Natural killer cell (primary cell): ENCODE data around the gene SH3BGR. TPM values are rescaled to one million over a fixed set of nuclear protein-coding genes. Genes with fewer than 3 reads are reported as not detected.

ENCODE experiments used
- ATAC-seq, 3 donors: fragments of 150-1000 bp in 2 of 3; fragments of 200-7000 bp in 1 of 3; cut with Tn5 transposase; 1 replicate in 1 of 3; 2 replicates in 2 of 3; pipeline ENCODE4 v1.10.0; 2021; ENCODE audit warnings: mild to moderate bottlenecking in 2 of 3, moderate library complexity in 2 of 3
- DNase-seq, 2 donors: peaks; one replicate each; pipeline versions ENCODE4 v3.0.0 to v3.0.0-alpha.2; 2013 to 2021; ENCODE audit warnings: mixed read lengths in 1 of 2
- H3K27ac ChIP-seq: one replicate; pipeline ENCODE4 v1.5.1; 2013; ENCODE audit warnings: mild to moderate bottlenecking, low read length
- H3K27me3 ChIP-seq: one replicate; pipeline ENCODE4 v1.6.1; 2013; ENCODE audit warnings: low read length; ENCODE audit not compliant: control insufficient read depth, insufficient read depth
- H3K36me3 ChIP-seq: one replicate; pipeline ENCODE4 v1.6.1; 2013; ENCODE audit warnings: low read length; ENCODE audit not compliant: control insufficient read depth, insufficient read depth
- H3K4me1 ChIP-seq: one replicate; pipeline ENCODE4 v1.6.1; 2013; ENCODE audit warnings: low read length; ENCODE audit not compliant: control insufficient read depth, insufficient read depth
- H3K4me3 ChIP-seq: one replicate; pipeline ENCODE4 v1.5.1; 2013; ENCODE audit warnings: low read length
- H3K9me3 ChIP-seq: one replicate; pipeline ENCODE4 v1.6.1; 2013; ENCODE audit warnings: low read length; ENCODE audit not compliant: control insufficient read depth, insufficient read depth
- H3K27ac Mint-ChIP-seq, 2 donors: one replicate each; pipeline ENCODE4 v1.8.0; 2022; ENCODE audit warnings: mild to moderate bottlenecking in 2 of 2, mixed read lengths in 2 of 2, moderate library complexity in 1 of 2
- H3K27me3 Mint-ChIP-seq, 2 donors: one replicate each; pipeline ENCODE4 v1.8.0; 2022; ENCODE audit warnings: low read depth in 2 of 2, mixed read lengths in 2 of 2
- H3K36me3 Mint-ChIP-seq: one replicate; pipeline ENCODE4 v1.8.0; 2022; ENCODE audit warnings: mixed read lengths
- H3K4me1 Mint-ChIP-seq, 2 donors: one replicate each; pipeline ENCODE4 v1.8.0; 2022; ENCODE audit warnings: mixed read lengths in 2 of 2
- H3K4me3 Mint-ChIP-seq: one replicate; pipeline ENCODE4 v1.8.0; 2022; ENCODE audit warnings: mild to moderate bottlenecking, moderate library complexity, mixed read lengths
- H3K9me3 Mint-ChIP-seq, 2 donors: one replicate each; pipeline ENCODE4 v1.8.0; 2022; ENCODE audit warnings: mixed read lengths in 2 of 2
- WGBS: methylation state at CpG from one replicate; pipeline ENCODE4 v1.1.7; 2013; ENCODE audit warnings: missing lambda C conversion rate; ENCODE audit not compliant: insufficient coverage; 5-methylcytosine and 5-hydroxymethylcytosine counted together
- intact Hi-C: fragments of 100-400 bp; cut with micrococcal nuclease; formaldehyde crosslinking; loops from one replicate; pipeline ENCODE4 v1.14.2; 2022
- total RNA-seq, 4 donors: library from RNA; stranded (reverse); fragments of 120-200 nt in 1 of 4; gene quantifications; one replicate each; pipeline versions ENCODE4 v1.2.3 to v1.2.4, GENCODE V29; 2013 to 2022
- TF ChIP-seq, protein P1 (sequence below): fragments of 200-600 bp; IDR thresholded peaks from one replicate; pipeline ENCODE4 v1.8.0; 2022; ENCODE audit warnings: antibody characterized with exemption

SH3BGR gene
- total RNA-seq, 3 donors from 2014 or later (not counting 1 experiment from before 2014, with no cell fraction given): 0.75 to 1.3 TPM; not detected in 1

DNA sequence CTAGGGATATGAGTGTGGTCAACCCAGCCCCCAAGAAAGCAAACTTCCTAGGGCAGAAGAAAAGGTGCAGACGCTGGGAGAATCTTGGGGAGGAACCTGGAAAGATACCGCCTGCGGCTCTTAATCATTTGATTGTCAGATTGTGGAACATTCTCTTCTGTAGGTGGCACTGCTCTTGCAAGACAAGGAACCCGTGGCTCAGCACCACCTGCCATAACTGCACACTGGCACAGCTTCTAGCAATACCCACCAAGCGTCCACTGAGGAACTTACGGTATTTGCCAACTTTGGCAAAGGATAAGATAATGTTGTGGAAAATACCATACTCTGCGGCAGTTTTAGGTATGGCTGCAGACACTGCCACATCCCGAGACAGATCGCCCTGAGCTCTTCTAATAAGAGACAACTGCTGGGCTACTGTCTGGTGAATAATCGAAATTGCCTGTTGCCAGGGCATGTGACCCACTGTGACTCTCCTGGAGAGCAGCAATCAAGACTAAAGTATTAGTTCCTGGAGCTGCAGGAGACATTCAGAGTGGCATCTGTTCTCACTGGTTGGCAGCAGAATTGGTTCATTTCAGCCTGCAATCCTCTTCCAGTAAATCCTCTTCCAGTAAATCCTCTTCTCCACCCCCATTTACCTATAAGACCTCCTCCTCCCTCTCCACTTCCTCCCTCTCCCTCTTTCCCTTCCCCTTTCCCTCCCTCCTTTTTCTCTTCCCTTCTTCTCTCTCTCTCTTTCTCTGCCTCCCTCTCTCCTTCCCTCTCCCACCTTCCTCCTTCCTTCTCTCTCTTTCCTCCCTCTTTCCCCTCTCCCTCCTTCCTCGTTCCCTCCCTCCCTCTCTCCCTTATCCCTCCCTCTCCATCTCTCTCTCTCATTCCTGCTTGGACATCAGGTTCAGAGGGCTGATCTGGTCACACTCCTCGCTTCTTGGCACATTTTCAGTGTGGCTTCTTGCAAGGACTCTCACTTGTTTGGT lies 111.3 kb downstream of the SH3BGR start:
- Mint-ChIP-seq H3K4me3 (no peak overlapping the region), H3K27me3 (no peaks in the 10 kb centered on the region), H3K4me1 (no peaks in the 10 kb centered on the region), H3K9me3 (peaks cover 0 to 1% of the 10 kb centered on the region in 2 donors), H3K36me3 (no peaks in the 10 kb centered on the region), H3K27ac (no peak overlapping the region)
- WGBS: 81% methylated on average over 12 of the region's 12 CpGs
- Histone ChIP-seq H3K9me3 (no peaks in the 10 kb centered on the region), H3K4me1 (no peaks in the 10 kb centered on the region), H3K4me3 (no peak overlapping the region), H3K27me3 (no peaks in the 10 kb centered on the region), H3K27ac (no peak overlapping the region), H3K36me3 (no peaks in the 10 kb centered on the region)
- intact Hi-C loops: no loop called here
- no peak for DNase-seq
- no peak for ATAC-seq
- TF ChIP-seq, protein P1, sequence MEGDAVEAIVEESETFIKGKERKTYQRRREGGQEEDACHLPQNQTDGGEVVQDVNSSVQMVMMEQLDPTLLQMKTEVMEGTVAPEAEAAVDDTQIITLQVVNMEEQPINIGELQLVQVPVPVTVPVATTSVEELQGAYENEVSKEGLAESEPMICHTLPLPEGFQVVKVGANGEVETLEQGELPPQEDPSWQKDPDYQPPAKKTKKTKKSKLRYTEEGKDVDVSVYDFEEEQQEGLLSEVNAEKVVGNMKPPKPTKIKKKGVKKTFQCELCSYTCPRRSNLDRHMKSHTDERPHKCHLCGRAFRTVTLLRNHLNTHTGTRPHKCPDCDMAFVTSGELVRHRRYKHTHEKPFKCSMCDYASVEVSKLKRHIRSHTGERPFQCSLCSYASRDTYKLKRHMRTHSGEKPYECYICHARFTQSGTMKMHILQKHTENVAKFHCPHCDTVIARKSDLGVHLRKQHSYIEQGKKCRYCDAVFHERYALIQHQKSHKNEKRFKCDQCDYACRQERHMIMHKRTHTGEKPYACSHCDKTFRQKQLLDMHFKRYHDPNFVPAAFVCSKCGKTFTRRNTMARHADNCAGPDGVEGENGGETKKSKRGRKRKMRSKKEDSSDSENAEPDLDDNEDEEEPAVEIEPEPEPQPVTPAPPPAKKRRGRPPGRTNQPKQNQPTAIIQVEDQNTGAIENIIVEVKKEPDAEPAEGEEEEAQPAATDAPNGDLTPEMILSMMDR: no peak

DNA sequence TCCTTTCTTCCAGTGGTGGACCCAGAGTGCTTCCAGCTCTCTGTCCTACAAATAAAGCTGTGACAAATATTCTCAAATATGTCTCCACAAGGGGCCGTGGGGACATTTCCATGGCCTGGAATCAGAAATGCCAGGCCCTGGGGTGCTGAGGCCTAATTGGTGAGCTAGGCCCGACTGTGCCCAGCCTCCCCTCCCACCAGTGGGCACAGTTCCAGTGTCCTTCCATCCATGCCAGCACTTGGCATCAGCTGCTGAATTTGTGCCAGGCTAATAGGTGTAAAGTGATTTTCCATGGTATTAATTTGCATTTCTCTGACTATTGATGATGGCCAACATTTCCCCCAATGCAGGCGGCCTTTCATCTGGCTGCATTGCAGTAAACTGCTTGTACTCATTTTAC lies 112.4 kb downstream of the SH3BGR start:
- ATAC-seq (no peak), DNase-seq (no peak)
- WGBS: 81% methylated on average over 3 of the region's 3 CpGs
- Histone ChIP-seq H3K9me3 (no peaks in the 10 kb centered on the region), H3K4me3 (no peak overlapping the region), H3K27me3 (no peaks in the 10 kb centered on the region), H3K4me1 (no peaks in the 10 kb centered on the region), H3K27ac (no peak overlapping the region), H3K36me3 (no peaks in the 10 kb centered on the region)
- intact Hi-C loops: no loop called here
- H3K27ac Mint-ChIP-seq: no peak overlapping the region
- H3K4me1 Mint-ChIP-seq: no peaks in the 10 kb centered on the region
- H3K9me3 Mint-ChIP-seq: no peaks in the 10 kb centered on the region
- TF ChIP-seq, protein P1: no peak
- H3K27me3 Mint-ChIP-seq: no peaks in the 10 kb centered on the region
- H3K36me3 Mint-ChIP-seq: no peaks in the 10 kb centered on the region
- no peak overlapping the region for H3K4me3 Mint-ChIP-seq

Other genes with a start within 250 kb of the SH3BGR start
- 10 to 100 TPM; 92.0 to 93.8 (median 93.3) TPM for gene BRWD1, start 138.3 kb upstream of the SH3BGR start, total RNA-seq
- 100 to 1,000 TPM; 187 to 228 (median 219) TPM for gene HMGN1, start 102.9 kb upstream of the SH3BGR start, total RNA-seq
- gene LCA5L, start 6.2 kb upstream of the SH3BGR start, total RNA-seq: under 1 TPM in 2 of 3 donors, not detected in 1; 0.14 to 0.84 TPM
- under 1 TPM in 1 of 3 donors, not detected in 2; 0.05 TPM for gene B3GALT5, start 161.0 kb downstream of the SH3BGR start, total RNA-seq